WTC11 (cell line): Measurements from ENCODE around the gene THBS2. TPM values are rescaled to one million over a fixed set of nuclear protein-coding genes. Genes with fewer than 3 reads are reported as not detected.
A peak's percentile ranks its signal among the peaks of the same experiment; 100 is the strongest.

Source experiments
- ATAC-seq: fragments of 200-7000 bp; cut with Tn5 transposase; 2 replicates; pipeline ENCODE4 v1.10.0; 2021; ENCODE audit warnings: mild to moderate bottlenecking, moderate library complexity
- CTCF ChIA-PET: fragments of 300-600 bp; sonication (Branson Sonifier 250); formaldehyde crosslinking; loops from one replicate; lab custom pipeline; 2021; ENCODE audit warnings: antibody characterized with exemption; lab: Charles Lee
- POLR2A ChIA-PET: fragments of 350-600 bp; sonication (Branson Sonifier 250); formaldehyde crosslinking; loops from one replicate; lab custom pipeline; 2021; ENCODE audit warnings: antibody characterized with exemption; lab: Charles Lee
- DNase-seq: peaks from one replicate; pipeline ENCODE4 v3.0.0; 2021; ENCODE audit warnings: low spot score
- H3K27ac Mint-ChIP-seq: 2 replicates; pipeline ENCODE4 v1.8.0; 2021; ENCODE audit warnings: mixed read lengths
- H3K27me3 Mint-ChIP-seq: 2 replicates; pipeline ENCODE4 v1.8.0; 2021; ENCODE audit warnings: low read depth, mild to moderate bottlenecking, moderate library complexity, mixed read lengths
- H3K36me3 Mint-ChIP-seq: 2 replicates; pipeline ENCODE4 v1.8.0; 2021; ENCODE audit warnings: mixed read lengths
- H3K4me1 Mint-ChIP-seq: 2 replicates; pipeline ENCODE4 v1.8.0; 2022; ENCODE audit warnings: mixed read lengths
- H3K4me3 Mint-ChIP-seq: 2 replicates; pipeline ENCODE4 v1.8.0; 2021; ENCODE audit warnings: mild to moderate bottlenecking, moderate library complexity, mixed read lengths
- H3K9me3 Mint-ChIP-seq: 2 replicates; pipeline ENCODE4 v1.8.0; 2021; ENCODE audit warnings: mixed read lengths
- AR ChIP-seq: fragments of 250-450 bp; sonication (Bioruptor Pico); IDR thresholded peaks from 2 replicates; pipeline ENCODE4 v1.9.0; 2021; ENCODE audit warnings: mild to moderate bottlenecking
- ATF3 ChIP-seq: sonication (generic); formaldehyde crosslinking; conservative IDR thresholded peaks from 2 replicates; pipeline ENCODE4 v1.8.1; 2022; ENCODE audit warnings: mild to moderate bottlenecking, missing genetic modification reagents
- CREB1 ChIP-seq: sonication (generic); formaldehyde crosslinking; IDR thresholded peaks from 2 replicates; pipeline ENCODE4 v1.8.0; 2023; ENCODE audit warnings: mild to moderate bottlenecking, missing genetic modification reagents
- CREM ChIP-seq: sonication (generic); formaldehyde crosslinking; IDR thresholded peaks from 2 replicates; pipeline ENCODE4 v1.8.1; 2022; ENCODE audit warnings: mild to moderate bottlenecking, missing genetic modification reagents, moderate library complexity
- ERG ChIP-seq: fragments of 250-450 bp; sonication (Bioruptor Pico); IDR thresholded peaks from 2 replicates; pipeline ENCODE4 v1.8.0; 2021; ENCODE audit warnings: mild to moderate bottlenecking
- ETV6 ChIP-seq: sonication (generic); formaldehyde crosslinking; IDR thresholded peaks from 2 replicates; pipeline ENCODE4 v1.8.1; 2022; ENCODE audit warnings: mild to moderate bottlenecking, missing genetic modification reagents
- FOXP1 ChIP-seq: sonication (generic); formaldehyde crosslinking; IDR thresholded peaks from 2 replicates; pipeline ENCODE4 v1.8.0; 2022; ENCODE audit warnings: missing genetic modification reagents, mild to moderate bottlenecking, moderate library complexity, borderline replicate concordance
- GRHL2 ChIP-seq: fragments of 250-450 bp; sonication (Bioruptor Pico); IDR thresholded peaks from 2 replicates; pipeline ENCODE4 v1.8.0; 2022; ENCODE audit warnings: mild to moderate bottlenecking, moderate library complexity; ENCODE audit not compliant: insufficient replicate concordance, severe bottlenecking
- NR3C1 ChIP-seq: sonication (generic); formaldehyde crosslinking; conservative IDR thresholded peaks from 2 replicates; pipeline ENCODE4 v1.8.1; 2023; ENCODE audit warnings: low read depth, mild to moderate bottlenecking, missing genetic modification reagents
- RORB ChIP-seq: fragments of 250-450 bp; sonication (Bioruptor Pico); IDR thresholded peaks from 2 replicates; pipeline ENCODE4 v1.9.0; 2021; ENCODE audit warnings: mild to moderate bottlenecking
- SP1 ChIP-seq: sonication (generic); formaldehyde crosslinking; conservative IDR thresholded peaks from 2 replicates; pipeline ENCODE4 v1.8.1; 2022; ENCODE audit warnings: missing genetic modification reagents
- TEAD1 ChIP-seq: sonication (generic); formaldehyde crosslinking; IDR thresholded peaks from 2 replicates; pipeline ENCODE4 v1.8.0; 2022; ENCODE audit warnings: mild to moderate bottlenecking, missing genetic modification reagents
- USF2 ChIP-seq: sonication (generic); formaldehyde crosslinking; IDR thresholded peaks from 2 replicates; pipeline ENCODE4 v1.8.1; 2023; ENCODE audit warnings: mild to moderate bottlenecking, missing genetic modification reagents, moderate library complexity
- ZBTB21 ChIP-seq: sonication (generic); formaldehyde crosslinking; IDR thresholded peaks from 2 replicates; pipeline ENCODE4 v1.8.1; 2023; ENCODE audit warnings: mild to moderate bottlenecking, missing genetic modification reagents, borderline replicate concordance
- ZNF423 ChIP-seq: fragments of 250-450 bp; sonication (Bioruptor Pico); IDR thresholded peaks from 2 replicates; pipeline ENCODE4 v2.1.2; 2022; ENCODE audit warnings: mild to moderate bottlenecking, moderate library complexity
- ZSCAN18 ChIP-seq: fragments of 250-450 bp; sonication (Bioruptor Pico); IDR thresholded peaks from 2 replicates; pipeline ENCODE4 v2.1.2; 2022; ENCODE audit warnings: mild to moderate bottlenecking, moderate library complexity
- total RNA-seq: library from RNA; stranded (reverse); gene quantifications from 3 replicates; pipeline ENCODE4 v1.2.3, GENCODE V29; 2021
- TF ChIP-seq, protein P1 (sequence below): fragments of 250-450 bp; sonication (Bioruptor Pico); IDR thresholded peaks from 2 replicates; pipeline ENCODE4 v1.9.0; 2021; ENCODE audit warnings: mild to moderate bottlenecking, borderline replicate concordance
- TF ChIP-seq, protein P2 (sequence below): sonication (generic); formaldehyde crosslinking; IDR thresholded peaks from 2 replicates; pipeline ENCODE4 v1.8.0; 2022; ENCODE audit warnings: mild to moderate bottlenecking, missing genetic modification reagents

Gene THBS2
- total RNA-seq, 1 experiment from 2014 or later, result 40.3 TPM

DNA sequence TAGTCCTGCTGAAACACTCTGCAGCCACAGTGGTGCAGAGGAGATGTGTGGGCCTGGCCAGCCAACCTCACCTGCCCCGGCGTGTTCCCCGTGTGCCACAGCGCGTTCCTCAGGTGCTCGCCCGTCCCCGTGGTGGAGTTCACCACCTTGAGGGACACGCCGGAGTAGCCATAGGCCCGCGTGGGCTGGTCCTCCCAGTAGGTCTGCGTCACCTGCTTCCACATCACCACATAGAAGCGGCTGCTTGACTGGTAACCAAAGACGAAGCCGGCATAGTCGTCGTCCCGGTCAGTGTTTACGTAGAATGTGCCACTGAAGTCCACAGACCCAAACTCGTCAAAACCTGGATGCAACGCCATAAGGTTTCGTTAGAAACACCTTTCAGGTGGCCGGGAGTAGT lies 31.5 kb downstream of the THBS2 start:
- Mint-ChIP-seq H3K27me3 (no peaks in the 10 kb centered on the region), H3K27ac (no peak overlapping the region), H3K9me3 (peaks cover 9% of the 10 kb centered on the region), H3K4me3 (no peak overlapping the region), H3K4me1 (no peaks in the 10 kb centered on the region), H3K36me3 (peaks cover 97% of the 10 kb centered on the region)
- DNase-seq, result no peak
- TF ChIP-seq ATF3 (CRISPR knock-in tag) (no peak), ERG (CRISPR knock-in tag) (no peak), TEAD1 (CRISPR knock-in tag) (no peak), USF2 (CRISPR knock-in tag) (no peak), NR3C1 (CRISPR knock-in tag) (no peak)
- ChIA-PET CTCF (no interaction called here), POLR2A (no interaction called here)
- no peak for ATAC-seq

GRCh38 chr6:169221264-169221663 lies 32.4 kb downstream of the THBS2 start:
- ATAC-seq (peak; percentile 73), DNase-seq (no peak)
- ChIA-PET POLR2A (no interaction called here), CTCF (interaction anchor here (1.0 kb wide), 2 partner anchors 24 to 201 kb away, joined by 3 to 6 read pairs; no protein-coding TSS in a partner anchor)
- H3K4me1 Mint-ChIP-seq, result no peaks in the 10 kb centered on the region
- H3K9me3 Mint-ChIP-seq, result peaks cover 9% of the 10 kb centered on the region
- no peak overlapping the region for H3K27ac Mint-ChIP-seq
- H3K4me3 Mint-ChIP-seq, result no peak overlapping the region
- H3K27me3 Mint-ChIP-seq, result no peaks in the 10 kb centered on the region
- peaks cover 94% of the 10 kb centered on the region for H3K36me3 Mint-ChIP-seq
- no peak for TF ChIP-seq AR
- TF ChIP-seq CREB1 (CRISPR knock-in tag), result no peak
- TF ChIP-seq SP1 (CRISPR knock-in tag), result no peak
- TF ChIP-seq, protein P1, sequence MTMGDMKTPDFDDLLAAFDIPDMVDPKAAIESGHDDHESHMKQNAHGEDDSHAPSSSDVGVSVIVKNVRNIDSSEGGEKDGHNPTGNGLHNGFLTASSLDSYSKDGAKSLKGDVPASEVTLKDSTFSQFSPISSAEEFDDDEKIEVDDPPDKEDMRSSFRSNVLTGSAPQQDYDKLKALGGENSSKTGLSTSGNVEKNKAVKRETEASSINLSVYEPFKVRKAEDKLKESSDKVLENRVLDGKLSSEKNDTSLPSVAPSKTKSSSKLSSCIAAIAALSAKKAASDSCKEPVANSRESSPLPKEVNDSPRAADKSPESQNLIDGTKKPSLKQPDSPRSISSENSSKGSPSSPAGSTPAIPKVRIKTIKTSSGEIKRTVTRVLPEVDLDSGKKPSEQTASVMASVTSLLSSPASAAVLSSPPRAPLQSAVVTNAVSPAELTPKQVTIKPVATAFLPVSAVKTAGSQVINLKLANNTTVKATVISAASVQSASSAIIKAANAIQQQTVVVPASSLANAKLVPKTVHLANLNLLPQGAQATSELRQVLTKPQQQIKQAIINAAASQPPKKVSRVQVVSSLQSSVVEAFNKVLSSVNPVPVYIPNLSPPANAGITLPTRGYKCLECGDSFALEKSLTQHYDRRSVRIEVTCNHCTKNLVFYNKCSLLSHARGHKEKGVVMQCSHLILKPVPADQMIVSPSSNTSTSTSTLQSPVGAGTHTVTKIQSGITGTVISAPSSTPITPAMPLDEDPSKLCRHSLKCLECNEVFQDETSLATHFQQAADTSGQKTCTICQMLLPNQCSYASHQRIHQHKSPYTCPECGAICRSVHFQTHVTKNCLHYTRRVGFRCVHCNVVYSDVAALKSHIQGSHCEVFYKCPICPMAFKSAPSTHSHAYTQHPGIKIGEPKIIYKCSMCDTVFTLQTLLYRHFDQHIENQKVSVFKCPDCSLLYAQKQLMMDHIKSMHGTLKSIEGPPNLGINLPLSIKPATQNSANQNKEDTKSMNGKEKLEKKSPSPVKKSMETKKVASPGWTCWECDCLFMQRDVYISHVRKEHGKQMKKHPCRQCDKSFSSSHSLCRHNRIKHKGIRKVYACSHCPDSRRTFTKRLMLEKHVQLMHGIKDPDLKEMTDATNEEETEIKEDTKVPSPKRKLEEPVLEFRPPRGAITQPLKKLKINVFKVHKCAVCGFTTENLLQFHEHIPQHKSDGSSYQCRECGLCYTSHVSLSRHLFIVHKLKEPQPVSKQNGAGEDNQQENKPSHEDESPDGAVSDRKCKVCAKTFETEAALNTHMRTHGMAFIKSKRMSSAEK (CRISPR knock-in tag), result no peak
- TF ChIP-seq, protein P2, sequence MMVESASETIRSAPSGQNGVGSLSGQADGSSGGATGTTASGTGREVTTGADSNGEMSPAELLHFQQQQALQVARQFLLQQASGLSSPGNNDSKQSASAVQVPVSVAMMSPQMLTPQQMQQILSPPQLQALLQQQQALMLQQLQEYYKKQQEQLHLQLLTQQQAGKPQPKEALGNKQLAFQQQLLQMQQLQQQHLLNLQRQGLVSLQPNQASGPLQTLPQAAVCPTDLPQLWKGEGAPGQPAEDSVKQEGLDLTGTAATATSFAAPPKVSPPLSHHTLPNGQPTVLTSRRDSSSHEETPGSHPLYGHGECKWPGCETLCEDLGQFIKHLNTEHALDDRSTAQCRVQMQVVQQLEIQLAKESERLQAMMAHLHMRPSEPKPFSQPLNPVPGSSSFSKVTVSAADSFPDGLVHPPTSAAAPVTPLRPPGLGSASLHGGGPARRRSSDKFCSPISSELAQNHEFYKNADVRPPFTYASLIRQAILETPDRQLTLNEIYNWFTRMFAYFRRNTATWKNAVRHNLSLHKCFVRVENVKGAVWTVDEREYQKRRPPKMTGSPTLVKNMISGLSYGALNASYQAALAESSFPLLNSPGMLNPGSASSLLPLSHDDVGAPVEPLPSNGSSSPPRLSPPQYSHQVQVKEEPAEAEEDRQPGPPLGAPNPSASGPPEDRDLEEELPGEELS (CRISPR knock-in tag), result no peak
- TF ChIP-seq CREM (CRISPR knock-in tag), result no peak
- no peak for TF ChIP-seq ZSCAN18
- no peak for TF ChIP-seq ZBTB21 (CRISPR knock-in tag)
- no peak for TF ChIP-seq GRHL2 (CRISPR knock-in tag)
- TF ChIP-seq FOXP1 (CRISPR knock-in tag), result no peak
- no peak for TF ChIP-seq ETV6 (CRISPR knock-in tag)
- no peak for TF ChIP-seq USF2 (CRISPR knock-in tag)
- TF ChIP-seq RORB (CRISPR knock-in tag), result no peak
- TF ChIP-seq ZNF423 (CRISPR knock-in tag), result no peak
